Loucy (cell line): Measurements from ENCODE around the gene SLC9A8.

Source experiments
- H2AFZ ChIP-seq: fragments of 200-600 bp; sonication (generic); 2 replicates; pipeline ENCODE4 v1.6.0; 2016; ENCODE audit warnings: antibody characterized with exemption, mild to moderate bottlenecking, low read length, moderate library complexity
- H3F3A ChIP-seq: fragments of 200-600 bp; 2 replicates; pipeline ENCODE4 v1.6.0; 2016; ENCODE audit warnings: antibody characterized with exemption, low read depth, mild to moderate bottlenecking
- H3K27me3 ChIP-seq: fragments of 200-600 bp; sonication (generic); 2 replicates; pipeline ENCODE4 v1.6.1; 2014; ENCODE audit warnings: low read length, mild to moderate bottlenecking; ENCODE audit not compliant: insufficient read depth, poor library complexity, severe bottlenecking
- H3K36me3 ChIP-seq: fragments of 200-600 bp; sonication (generic); 2 replicates; pipeline ENCODE4 v1.6.1; 2016; ENCODE audit warnings: low read length; ENCODE audit not compliant: insufficient read depth
- H3K4me1 ChIP-seq: fragments of 200-600 bp; sonication (generic); 2 replicates; pipeline ENCODE4 v1.5.1; 2014; ENCODE audit warnings: low read length, mild to moderate bottlenecking; ENCODE audit not compliant: insufficient read depth, poor library complexity, severe bottlenecking
- H3K4me2 ChIP-seq: fragments of 200-600 bp; sonication (generic); 2 replicates; pipeline ENCODE4 v1.6.0; 2014; ENCODE audit warnings: antibody characterized with exemption, low read length, low read depth, mild to moderate bottlenecking; ENCODE audit not compliant: poor library complexity, severe bottlenecking
- H3K4me3 ChIP-seq: fragments of 200-600 bp; sonication (generic); 2 replicates; pipeline ENCODE4 v1.5.1; 2014; ENCODE audit warnings: low read length, mild to moderate bottlenecking, mixed read lengths; ENCODE audit not compliant: poor library complexity, severe bottlenecking
- H3K79me2 ChIP-seq: fragments of 200-600 bp; sonication (generic); 2 replicates; pipeline ENCODE4 v1.6.1; 2014; ENCODE audit warnings: low read length; ENCODE audit not compliant: insufficient read depth
- H3K9ac ChIP-seq: fragments of 200-600 bp; sonication (generic); 2 replicates; pipeline ENCODE4 v1.6.0; 2014; ENCODE audit warnings: mild to moderate bottlenecking, low read depth, low read length, moderate library complexity; ENCODE audit not compliant: poor library complexity, severe bottlenecking
- H3K9me2 ChIP-seq: fragments of 200-600 bp; sonication (generic); replicated peaks from 2 replicates; pipeline ENCODE4 v1.6.1; 2016; ENCODE audit warnings: low read depth, low read length, mixed read lengths
- H3K9me3 ChIP-seq: fragments of 200-600 bp; sonication (generic); 2 replicates; pipeline ENCODE4 v1.6.1; 2014; ENCODE audit warnings: mild to moderate bottlenecking, antibody characterized with exemption, low read length, low read depth; ENCODE audit not compliant: insufficient read depth
- H4K20me1 ChIP-seq: fragments of 200-600 bp; sonication (generic); 2 replicates; pipeline ENCODE4 v1.6.0; 2014; ENCODE audit warnings: antibody characterized with exemption, low read length, mild to moderate bottlenecking; ENCODE audit not compliant: insufficient read depth, poor library complexity, severe bottlenecking
- EZH2phosphoT487 ChIP-seq: fragments of 200-600 bp; IDR thresholded peaks from 2 replicates; pipeline ENCODE4 v1.6.1; 2018; ENCODE audit warnings: antibody characterized with exemption, mild to moderate bottlenecking, moderate library complexity, borderline replicate concordance
- TF ChIP-seq, protein P1 (sequence below): fragments of 200-600 bp; sonication (generic); conservative IDR thresholded peaks from 2 replicates; pipeline ENCODE4 v1.5.1; 2014; ENCODE audit warnings: mild to moderate bottlenecking, antibody characterized with exemption, low read length

The SLC9A8 gene

DNA sequence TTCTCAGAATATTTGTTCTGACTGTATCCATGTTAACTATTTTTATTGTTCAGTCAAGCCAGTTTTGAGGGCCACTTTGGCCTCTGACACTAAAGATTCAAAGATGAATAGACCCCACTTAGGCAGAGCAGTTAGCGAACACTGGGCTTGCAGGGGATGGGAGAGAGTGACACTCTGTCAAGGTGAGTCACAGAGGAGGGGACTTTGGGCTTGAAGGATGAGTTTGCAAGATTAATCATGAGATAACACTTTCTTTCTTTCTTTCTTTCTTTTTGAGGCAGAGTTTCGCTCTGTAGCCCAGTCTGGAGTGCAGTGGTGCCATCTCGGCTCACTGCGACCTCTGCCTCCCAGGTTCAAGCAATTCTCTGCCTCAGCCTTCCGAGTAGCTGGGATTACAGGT, 56.3 kb downstream of the SLC9A8 start:
- no peaks in the 10 kb centered on the region for H3K4me1 ChIP-seq
- no peak overlapping the region for H3K9ac ChIP-seq
- no peak overlapping the region for H3K4me3 ChIP-seq
- no peak overlapping the region for H2AFZ ChIP-seq
- peaks cover 12% of the 10 kb centered on the region; the same call in 1 of the 2 replicates for H3K36me3 ChIP-seq
- H3K4me2 ChIP-seq: no peak overlapping the region
- no peaks in the 10 kb centered on the region for H3F3A ChIP-seq
- no peaks in the 10 kb centered on the region for H3K79me2 ChIP-seq
- no peaks in the 10 kb centered on the region for H3K9me2 ChIP-seq
- H3K9me3 ChIP-seq: no peaks in the 10 kb centered on the region
- no peaks in the 10 kb centered on the region for H4K20me1 ChIP-seq
- no peak for TF ChIP-seq EZH2phosphoT487
- TF ChIP-seq, protein P1, sequence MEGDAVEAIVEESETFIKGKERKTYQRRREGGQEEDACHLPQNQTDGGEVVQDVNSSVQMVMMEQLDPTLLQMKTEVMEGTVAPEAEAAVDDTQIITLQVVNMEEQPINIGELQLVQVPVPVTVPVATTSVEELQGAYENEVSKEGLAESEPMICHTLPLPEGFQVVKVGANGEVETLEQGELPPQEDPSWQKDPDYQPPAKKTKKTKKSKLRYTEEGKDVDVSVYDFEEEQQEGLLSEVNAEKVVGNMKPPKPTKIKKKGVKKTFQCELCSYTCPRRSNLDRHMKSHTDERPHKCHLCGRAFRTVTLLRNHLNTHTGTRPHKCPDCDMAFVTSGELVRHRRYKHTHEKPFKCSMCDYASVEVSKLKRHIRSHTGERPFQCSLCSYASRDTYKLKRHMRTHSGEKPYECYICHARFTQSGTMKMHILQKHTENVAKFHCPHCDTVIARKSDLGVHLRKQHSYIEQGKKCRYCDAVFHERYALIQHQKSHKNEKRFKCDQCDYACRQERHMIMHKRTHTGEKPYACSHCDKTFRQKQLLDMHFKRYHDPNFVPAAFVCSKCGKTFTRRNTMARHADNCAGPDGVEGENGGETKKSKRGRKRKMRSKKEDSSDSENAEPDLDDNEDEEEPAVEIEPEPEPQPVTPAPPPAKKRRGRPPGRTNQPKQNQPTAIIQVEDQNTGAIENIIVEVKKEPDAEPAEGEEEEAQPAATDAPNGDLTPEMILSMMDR: no peak
- H3K27me3 ChIP-seq: no peaks in the 10 kb centered on the region

DNA sequence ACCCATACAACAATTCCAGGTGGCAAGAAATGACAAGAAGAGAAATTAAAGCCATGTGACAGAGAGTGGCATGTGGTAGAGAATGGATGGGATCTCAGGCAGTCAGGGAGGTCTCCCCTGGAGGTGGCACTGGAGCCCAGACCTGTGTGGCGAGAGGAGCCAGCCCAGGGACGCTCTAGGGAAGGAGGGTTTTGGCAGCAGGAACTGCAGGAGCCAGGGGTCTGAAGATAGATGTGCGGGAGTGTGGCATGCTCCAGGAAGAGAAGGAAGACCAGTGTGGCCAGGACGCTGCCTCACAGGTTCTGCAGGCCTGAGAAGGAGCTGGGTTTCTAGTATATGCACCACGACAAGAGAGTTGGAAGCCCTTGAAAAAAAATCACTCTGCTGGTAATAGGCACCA, 57.6 kb downstream of the SLC9A8 start:
- peaks cover 5% of the 10 kb centered on the region; the same call in 1 of the 2 replicates for H3K36me3 ChIP-seq

DNA sequence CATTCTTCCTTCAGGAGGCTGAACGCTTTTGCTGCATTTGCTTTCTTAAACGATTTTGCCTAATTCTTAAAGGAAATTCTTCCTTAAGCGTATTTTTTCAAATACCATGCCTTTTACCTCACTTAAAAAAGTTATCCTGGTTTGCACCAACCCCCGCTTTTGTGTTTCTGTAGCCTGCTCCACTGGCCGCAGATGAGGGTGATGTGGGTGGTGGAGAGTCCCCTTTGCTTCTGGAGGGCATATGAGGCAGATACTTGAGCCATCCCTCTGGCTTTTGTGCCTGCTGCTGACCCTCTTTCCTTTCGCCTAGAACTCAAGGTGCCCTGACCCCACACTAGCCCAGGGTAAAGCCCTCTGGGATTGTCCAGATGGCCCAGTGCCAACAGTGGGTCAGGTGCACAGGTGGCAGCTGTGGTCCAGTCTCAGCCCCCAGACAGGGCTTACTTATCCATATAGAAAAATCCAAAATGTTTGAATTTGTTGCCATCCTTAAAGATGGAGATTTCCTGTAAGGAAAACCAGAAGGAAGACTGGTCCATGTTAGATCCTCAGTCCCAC, 58.8 kb downstream of the SLC9A8 start:
- H3K27me3 ChIP-seq: no peaks in the 10 kb centered on the region
- H3K4me3 ChIP-seq: no peak overlapping the region
- H2AFZ ChIP-seq: no peak overlapping the region
- no peaks in the 10 kb centered on the region; the same call in 1 of the 2 replicates for H3K36me3 ChIP-seq
- H3K4me2 ChIP-seq: no peak overlapping the region
- TF ChIP-seq, protein P1: no peak
- no peak for TF ChIP-seq EZH2phosphoT487
- H3K9me2 ChIP-seq: no peaks in the 10 kb centered on the region
- H3K9me3 ChIP-seq: no peaks in the 10 kb centered on the region
- H3K79me2 ChIP-seq: no peaks in the 10 kb centered on the region
- no peaks in the 10 kb centered on the region for H4K20me1 ChIP-seq
- H3F3A ChIP-seq: no peaks in the 10 kb centered on the region
- H3K9ac ChIP-seq: no peak overlapping the region
- H3K4me1 ChIP-seq: no peaks in the 10 kb centered on the region

More for the DNA sequence above, 57.6 kb downstream of the SLC9A8 start:
- TF ChIP-seq EZH2phosphoT487: no peak
- TF ChIP-seq, protein P1: no peak
- Histone ChIP-seq H3F3A (no peaks in the 10 kb centered on the region), H3K4me2 (no peak overlapping the region), H3K4me1 (no peaks in the 10 kb centered on the region), H4K20me1 (no peaks in the 10 kb centered on the region), H3K79me2 (no peaks in the 10 kb centered on the region), H3K4me3 (no peak overlapping the region), H2AFZ (no peak overlapping the region), H3K9me2 (no peaks in the 10 kb centered on the region), H3K9me3 (no peaks in the 10 kb centered on the region), H3K27me3 (no peaks in the 10 kb centered on the region), H3K9ac (no peak overlapping the region)
